SK-N-SH (cell line): ENCODE measurements around the gene ATP5PB. TPM values are rescaled to one million over a fixed set of nuclear protein-coding genes. Genes with fewer than 3 reads are reported as not detected.

Experiments
- CTCF ChIA-PET: fragments of 300-600, 350-600 bp; formaldehyde crosslinking; extraction: SDS; loops from one replicate; lab custom pipeline; 2021; lab: Yijun Ruan, JAX
- POLR2A ChIA-PET: fragments of 350-600 bp; sonication (Branson Sonifier 250); formaldehyde crosslinking; extraction: SDS; loops from one replicate; lab custom pipeline; 2020; ENCODE audit warnings: antibody characterized with exemption, inconsistent platforms; lab: Yijun Ruan, JAX
- DNase-seq: peaks from one replicate; pipeline ENCODE4 v3.0.0; 2012
- H2AFZ ChIP-seq: fragments of 200-600 bp; sonication (generic); 2 replicates; pipeline ENCODE4 v1.8.1; 2016; ENCODE audit warnings: antibody characterized with exemption, mild to moderate bottlenecking, low read depth
- H3F3A ChIP-seq: fragments of 200-600 bp; sonication (generic); replicated peaks from 2 replicates; pipeline ENCODE3; 2016; ENCODE audit warnings: antibody characterized with exemption, mild to moderate bottlenecking; ENCODE audit not compliant: insufficient read depth
- H3K27ac ChIP-seq, 2 experiments: fragments of 200-500 bp in 1 of 2; fragments of 200-600 bp in 1 of 2; sonication (Bioruptor generic) in 1 of 2; sonication (generic), shearing (Covaris generic) in 1 of 2; 2 replicates each; pipeline versions ENCODE4 v1.5.1 to v1.6.1; 2014 to 2016; ENCODE audit warnings: low read depth in 2 of 2, inconsistent platforms in 1 of 2, low read length in 1 of 2, mild to moderate bottlenecking in 1 of 2, mixed read lengths in 1 of 2
- H3K27me3 ChIP-seq: fragments of 200-600 bp; sonication (generic), shearing (Covaris generic); 2 replicates; pipeline ENCODE4 v1.6.1; 2016; ENCODE audit warnings: mixed run types; ENCODE audit not compliant: insufficient read depth
- H3K36me3 ChIP-seq, 2 experiments: fragments of 200-500 bp in 1 of 2; fragments of 200-600 bp in 1 of 2; sonication (Bioruptor generic) in 1 of 2; sonication (generic) in 1 of 2; replicated peaks in 1 of 2; 2 replicates each; pipeline versions ENCODE3 to v1.5.1; 2014 to 2016; ENCODE audit warnings: low read length in 1 of 2, mild to moderate bottlenecking in 1 of 2; ENCODE audit not compliant: insufficient read depth in 2 of 2, control insufficient read depth in 1 of 2
- H3K4me1 ChIP-seq, 2 experiments: fragments of 200-500 bp in 1 of 2; fragments of 200-600 bp in 1 of 2; sonication (Bioruptor generic) in 1 of 2; sonication (generic), shearing (Covaris generic) in 1 of 2; 2 replicates each; pipeline versions ENCODE4 v1.5.1 to v1.6.1; 2014 to 2016; ENCODE audit warnings: low read depth in 1 of 2, low read length in 1 of 2, mixed run types in 1 of 2; ENCODE audit not compliant: insufficient read depth in 2 of 2, control insufficient read depth in 1 of 2
- H3K4me2 ChIP-seq: fragments of 200-600 bp; sonication (generic), shearing (Covaris generic); 2 replicates; pipeline ENCODE4 v1.6.1; 2017; ENCODE audit warnings: mixed run types
- H3K4me3 ChIP-seq, 2 experiments: fragments of 200-500 bp in 1 of 2; fragments of 200-600 bp in 1 of 2; sonication (Bioruptor generic) in 1 of 2; sonication (generic), shearing (Covaris generic) in 1 of 2; 2 replicates each; pipeline versions ENCODE4 v1.5.1 to v1.8.1; 2014 to 2016; ENCODE audit warnings: low read depth in 2 of 2, inconsistent platforms in 1 of 2, low read length in 1 of 2, mild to moderate bottlenecking in 1 of 2, mixed read lengths in 1 of 2, moderate library complexity in 1 of 2
- H3K79me2 ChIP-seq: fragments of 200-600 bp; sonication (generic); 2 replicates; pipeline ENCODE4 v1.8.1; 2017; ENCODE audit warnings: mild to moderate bottlenecking; ENCODE audit not compliant: insufficient read depth
- H3K9ac ChIP-seq: fragments of 200-600 bp; sonication (generic); 2 replicates; pipeline ENCODE4 v1.6.1; 2017; ENCODE audit warnings: mixed run types
- H3K9me2 ChIP-seq: fragments of 200-600 bp; sonication (generic); 2 replicates; pipeline ENCODE4 v1.6.1; 2017; ENCODE audit warnings: mixed run types
- H3K9me3 ChIP-seq: fragments of 200-600 bp; sonication (generic); 2 replicates; pipeline ENCODE4 v1.6.1; 2017; ENCODE audit warnings: mixed run types, mild to moderate bottlenecking, moderate library complexity
- H4K20me1 ChIP-seq: fragments of 200-600 bp; sonication (generic); 2 replicates; pipeline ENCODE4 v1.6.1; 2017; ENCODE audit warnings: mild to moderate bottlenecking, mixed run types; ENCODE audit not compliant: insufficient read depth
- CHD2 ChIP-seq: fragments of 150-350 bp; IDR thresholded peaks from 2 replicates; pipeline ENCODE4 v1.6.1; 2018; ENCODE audit warnings: low read length; ENCODE audit not compliant: partially characterized antibody
- EP300 ChIP-seq, 2 experiments: IDR thresholded peaks; 2 replicates each; pipeline versions ENCODE4 v1.4.0 to v1.6.1; 2012; ENCODE audit warnings: borderline replicate concordance in 1 of 2, low read depth in 1 of 2, low read length in 1 of 2
- FOSL2 ChIP-seq: IDR thresholded peaks from 2 replicates; pipeline ENCODE4 v1.4.0; 2012; ENCODE audit warnings: low read depth, mild to moderate bottlenecking, moderate library complexity, borderline replicate concordance
- FOXM1 ChIP-seq: IDR thresholded peaks from 2 replicates; pipeline ENCODE4 v1.4.0; 2012; ENCODE audit warnings: low read depth, mild to moderate bottlenecking
- GABPA ChIP-seq: IDR thresholded peaks from 2 replicates; pipeline ENCODE4 v1.4.0; 2012; ENCODE audit warnings: low read depth, mild to moderate bottlenecking
- MXI1 ChIP-seq: IDR thresholded peaks from 2 replicates; pipeline ENCODE4 v1.6.1; 2012; ENCODE audit warnings: mild to moderate bottlenecking, low read depth, low read length, improper control_type of control experiment
- NFIC ChIP-seq: IDR thresholded peaks from 2 replicates; pipeline ENCODE4 v1.4.0; 2012; ENCODE audit warnings: borderline replicate concordance
- NRF1 ChIP-seq: IDR thresholded peaks from 2 replicates; pipeline ENCODE4 v1.6.1; 2012; ENCODE audit warnings: low read depth, mild to moderate bottlenecking, low read length
- RCOR1 ChIP-seq: fragments of 150-350 bp; IDR thresholded peaks from 2 replicates; pipeline ENCODE4 v1.6.1; 2017; ENCODE audit warnings: antibody characterized with exemption, low read length
- RXRA ChIP-seq: IDR thresholded peaks from 2 replicates; pipeline ENCODE4 v1.4.0; 2012; ENCODE audit warnings: low read depth, mild to moderate bottlenecking, borderline replicate concordance
- SMC3 ChIP-seq: IDR thresholded peaks from 2 replicates; pipeline ENCODE4 v1.6.1; 2012; ENCODE audit warnings: low read depth, low read length, improper control_type of control experiment
- TEAD4 ChIP-seq: IDR thresholded peaks from 2 replicates; pipeline ENCODE4 v1.4.0; 2012; ENCODE audit warnings: mild to moderate bottlenecking, borderline replicate concordance; ENCODE audit not compliant: insufficient read depth
- YY1 ChIP-seq: IDR thresholded peaks from 2 replicates; pipeline ENCODE4 v1.4.0; 2012; ENCODE audit warnings: low read depth, mild to moderate bottlenecking
- WGBS: methylation state at CpG from one replicate; pipeline ENCODE4 v1.1.6; 2017; ENCODE audit warnings: low lambda C conversion rate; 5-methylcytosine and 5-hydroxymethylcytosine counted together
- polyA plus RNA-seq, 3 experiments: library from polyadenylated mRNA; depleted of rRNA; stranded (reverse); fragments of >200 nt; gene quantifications; 2 replicates each; pipeline ENCODE4 v1.2.3, GENCODE V29; 2012
- TF ChIP-seq, protein P1 (sequence below): fragments of 200-600 bp; sonication (generic); IDR thresholded peaks from 2 replicates; pipeline ENCODE4 v1.6.1; 2017; ENCODE audit warnings: antibody characterized with exemption, mild to moderate bottlenecking, moderate library complexity
- TF ChIP-seq, protein P2 (sequence below): IDR thresholded peaks from 2 replicates; pipeline ENCODE4 v1.6.1; 2012; ENCODE audit warnings: mild to moderate bottlenecking, low read depth, low read length, moderate library complexity
- TF ChIP-seq, protein P3 (sequence below): IDR thresholded peaks from 2 replicates; pipeline ENCODE4 v1.4.0; 2012; ENCODE audit warnings: low read depth, borderline replicate concordance
- TF ChIP-seq, protein P4 (sequence below): IDR thresholded peaks from 2 replicates; pipeline ENCODE4 v1.4.0; 2012; ENCODE audit warnings: low read depth, borderline replicate concordance

ATP5PB gene
- polyA plus RNA-seq, 1 of the 3 experiments (the other 2 are of a cell fraction), result 177 TPM

DNA sequence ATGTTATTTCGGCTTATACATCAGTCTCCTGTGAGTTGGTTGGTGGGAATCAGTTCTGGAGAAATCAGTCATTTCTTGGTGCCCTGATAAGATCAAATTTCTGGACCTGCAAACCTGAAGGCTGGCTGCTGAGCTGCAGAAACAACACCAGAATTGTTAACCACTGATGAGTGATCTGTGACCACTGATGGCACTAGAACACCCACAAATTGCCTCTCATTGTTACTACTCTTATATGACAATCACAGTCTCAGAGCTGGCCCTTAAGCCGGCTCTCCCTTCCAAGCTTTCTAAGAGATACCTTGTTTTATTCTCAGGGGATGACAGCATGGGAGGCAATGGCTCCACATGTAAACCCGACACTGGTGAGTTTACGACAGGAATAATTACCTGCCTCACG lies 26.4 kb downstream of the ATP5PB start:
- 89% methylated on average over 5 of the region's 5 CpGs for WGBS
- TF ChIP-seq, protein P1, sequence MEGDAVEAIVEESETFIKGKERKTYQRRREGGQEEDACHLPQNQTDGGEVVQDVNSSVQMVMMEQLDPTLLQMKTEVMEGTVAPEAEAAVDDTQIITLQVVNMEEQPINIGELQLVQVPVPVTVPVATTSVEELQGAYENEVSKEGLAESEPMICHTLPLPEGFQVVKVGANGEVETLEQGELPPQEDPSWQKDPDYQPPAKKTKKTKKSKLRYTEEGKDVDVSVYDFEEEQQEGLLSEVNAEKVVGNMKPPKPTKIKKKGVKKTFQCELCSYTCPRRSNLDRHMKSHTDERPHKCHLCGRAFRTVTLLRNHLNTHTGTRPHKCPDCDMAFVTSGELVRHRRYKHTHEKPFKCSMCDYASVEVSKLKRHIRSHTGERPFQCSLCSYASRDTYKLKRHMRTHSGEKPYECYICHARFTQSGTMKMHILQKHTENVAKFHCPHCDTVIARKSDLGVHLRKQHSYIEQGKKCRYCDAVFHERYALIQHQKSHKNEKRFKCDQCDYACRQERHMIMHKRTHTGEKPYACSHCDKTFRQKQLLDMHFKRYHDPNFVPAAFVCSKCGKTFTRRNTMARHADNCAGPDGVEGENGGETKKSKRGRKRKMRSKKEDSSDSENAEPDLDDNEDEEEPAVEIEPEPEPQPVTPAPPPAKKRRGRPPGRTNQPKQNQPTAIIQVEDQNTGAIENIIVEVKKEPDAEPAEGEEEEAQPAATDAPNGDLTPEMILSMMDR, result no peak
- TF ChIP-seq GABPA (no peak), EP300 (IDR thresholded peaks at IDR 0.05; ENCODE audit: borderline replicate concordance in 1 of 2, low read depth in 1 of 2, low read length in 1 of 2) (no peak), RXRA (no peak), FOSL2 (no peak), CHD2 (no peak), SMC3 (no peak), MXI1 (no peak), TEAD4 (no peak), YY1 (no peak), RCOR1 (no peak), NRF1 (no peak), FOXM1 (no peak), NFIC (no peak)
- TF ChIP-seq, protein P2, sequence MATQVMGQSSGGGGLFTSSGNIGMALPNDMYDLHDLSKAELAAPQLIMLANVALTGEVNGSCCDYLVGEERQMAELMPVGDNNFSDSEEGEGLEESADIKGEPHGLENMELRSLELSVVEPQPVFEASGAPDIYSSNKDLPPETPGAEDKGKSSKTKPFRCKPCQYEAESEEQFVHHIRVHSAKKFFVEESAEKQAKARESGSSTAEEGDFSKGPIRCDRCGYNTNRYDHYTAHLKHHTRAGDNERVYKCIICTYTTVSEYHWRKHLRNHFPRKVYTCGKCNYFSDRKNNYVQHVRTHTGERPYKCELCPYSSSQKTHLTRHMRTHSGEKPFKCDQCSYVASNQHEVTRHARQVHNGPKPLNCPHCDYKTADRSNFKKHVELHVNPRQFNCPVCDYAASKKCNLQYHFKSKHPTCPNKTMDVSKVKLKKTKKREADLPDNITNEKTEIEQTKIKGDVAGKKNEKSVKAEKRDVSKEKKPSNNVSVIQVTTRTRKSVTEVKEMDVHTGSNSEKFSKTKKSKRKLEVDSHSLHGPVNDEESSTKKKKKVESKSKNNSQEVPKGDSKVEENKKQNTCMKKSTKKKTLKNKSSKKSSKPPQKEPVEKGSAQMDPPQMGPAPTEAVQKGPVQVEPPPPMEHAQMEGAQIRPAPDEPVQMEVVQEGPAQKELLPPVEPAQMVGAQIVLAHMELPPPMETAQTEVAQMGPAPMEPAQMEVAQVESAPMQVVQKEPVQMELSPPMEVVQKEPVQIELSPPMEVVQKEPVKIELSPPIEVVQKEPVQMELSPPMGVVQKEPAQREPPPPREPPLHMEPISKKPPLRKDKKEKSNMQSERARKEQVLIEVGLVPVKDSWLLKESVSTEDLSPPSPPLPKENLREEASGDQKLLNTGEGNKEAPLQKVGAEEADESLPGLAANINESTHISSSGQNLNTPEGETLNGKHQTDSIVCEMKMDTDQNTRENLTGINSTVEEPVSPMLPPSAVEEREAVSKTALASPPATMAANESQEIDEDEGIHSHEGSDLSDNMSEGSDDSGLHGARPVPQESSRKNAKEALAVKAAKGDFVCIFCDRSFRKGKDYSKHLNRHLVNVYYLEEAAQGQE, result no peak
- TF ChIP-seq, protein P3, sequence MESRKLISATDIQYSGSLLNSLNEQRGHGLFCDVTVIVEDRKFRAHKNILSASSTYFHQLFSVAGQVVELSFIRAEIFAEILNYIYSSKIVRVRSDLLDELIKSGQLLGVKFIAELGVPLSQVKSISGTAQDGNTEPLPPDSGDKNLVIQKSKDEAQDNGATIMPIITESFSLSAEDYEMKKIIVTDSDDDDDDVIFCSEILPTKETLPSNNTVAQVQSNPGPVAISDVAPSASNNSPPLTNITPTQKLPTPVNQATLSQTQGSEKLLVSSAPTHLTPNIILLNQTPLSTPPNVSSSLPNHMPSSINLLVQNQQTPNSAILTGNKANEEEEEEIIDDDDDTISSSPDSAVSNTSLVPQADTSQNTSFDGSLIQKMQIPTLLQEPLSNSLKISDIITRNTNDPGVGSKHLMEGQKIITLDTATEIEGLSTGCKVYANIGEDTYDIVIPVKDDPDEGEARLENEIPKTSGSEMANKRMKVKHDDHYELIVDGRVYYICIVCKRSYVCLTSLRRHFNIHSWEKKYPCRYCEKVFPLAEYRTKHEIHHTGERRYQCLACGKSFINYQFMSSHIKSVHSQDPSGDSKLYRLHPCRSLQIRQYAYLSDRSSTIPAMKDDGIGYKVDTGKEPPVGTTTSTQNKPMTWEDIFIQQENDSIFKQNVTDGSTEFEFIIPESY, result no peak
- TF ChIP-seq, protein P4, sequence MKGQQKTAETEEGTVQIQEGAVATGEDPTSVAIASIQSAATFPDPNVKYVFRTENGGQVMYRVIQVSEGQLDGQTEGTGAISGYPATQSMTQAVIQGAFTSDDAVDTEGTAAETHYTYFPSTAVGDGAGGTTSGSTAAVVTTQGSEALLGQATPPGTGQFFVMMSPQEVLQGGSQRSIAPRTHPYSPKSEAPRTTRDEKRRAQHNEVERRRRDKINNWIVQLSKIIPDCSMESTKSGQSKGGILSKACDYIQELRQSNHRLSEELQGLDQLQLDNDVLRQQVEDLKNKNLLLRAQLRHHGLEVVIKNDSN, result no peak
- no peaks in the 10 kb centered on the region for H3K79me2 ChIP-seq
- no peaks in the 10 kb centered on the region for H3K4me1 ChIP-seq
- H4K20me1 ChIP-seq, result no peaks in the 10 kb centered on the region
- no peak overlapping the region for H2AFZ ChIP-seq
- ChIA-PET CTCF (interaction anchor here (0.7 to 0.9 kb wide), 3 partner anchors 27 to 239 kb away, joined by 3 to 4 read pairs (median 3); no protein-coding TSS in a partner anchor), POLR2A (no interaction called here)
- no peak for DNase-seq
- no peaks in the 10 kb centered on the region for H3K27me3 ChIP-seq
- H3K9me2 ChIP-seq, result no peaks in the 10 kb centered on the region
- no peak overlapping the region for H3K27ac ChIP-seq
- no peaks in the 10 kb centered on the region for H3F3A ChIP-seq
- H3K4me3 ChIP-seq, result no peak overlapping the region
- H3K4me2 ChIP-seq, result no peak overlapping the region
- peaks cover 0 to 4% of the 10 kb centered on the region in 2 experiments for H3K36me3 ChIP-seq
- no peaks in the 10 kb centered on the region for H3K9me3 ChIP-seq
- H3K9ac ChIP-seq, result no peak overlapping the region
